Loucy (cell line): ENCODE results near the gene MRAP.

Source experiments
- EZH2phosphoT487 ChIP-seq: fragments of 200-600 bp; IDR thresholded peaks from 2 replicates; pipeline ENCODE4 v1.6.1; 2018; ENCODE audit warnings: antibody characterized with exemption, mild to moderate bottlenecking, moderate library complexity, borderline replicate concordance
- TF ChIP-seq, protein P1 (sequence below): fragments of 200-600 bp; sonication (generic); conservative IDR thresholded peaks from 2 replicates; pipeline ENCODE4 v1.5.1; 2014; ENCODE audit warnings: mild to moderate bottlenecking, antibody characterized with exemption, low read length

DNA sequence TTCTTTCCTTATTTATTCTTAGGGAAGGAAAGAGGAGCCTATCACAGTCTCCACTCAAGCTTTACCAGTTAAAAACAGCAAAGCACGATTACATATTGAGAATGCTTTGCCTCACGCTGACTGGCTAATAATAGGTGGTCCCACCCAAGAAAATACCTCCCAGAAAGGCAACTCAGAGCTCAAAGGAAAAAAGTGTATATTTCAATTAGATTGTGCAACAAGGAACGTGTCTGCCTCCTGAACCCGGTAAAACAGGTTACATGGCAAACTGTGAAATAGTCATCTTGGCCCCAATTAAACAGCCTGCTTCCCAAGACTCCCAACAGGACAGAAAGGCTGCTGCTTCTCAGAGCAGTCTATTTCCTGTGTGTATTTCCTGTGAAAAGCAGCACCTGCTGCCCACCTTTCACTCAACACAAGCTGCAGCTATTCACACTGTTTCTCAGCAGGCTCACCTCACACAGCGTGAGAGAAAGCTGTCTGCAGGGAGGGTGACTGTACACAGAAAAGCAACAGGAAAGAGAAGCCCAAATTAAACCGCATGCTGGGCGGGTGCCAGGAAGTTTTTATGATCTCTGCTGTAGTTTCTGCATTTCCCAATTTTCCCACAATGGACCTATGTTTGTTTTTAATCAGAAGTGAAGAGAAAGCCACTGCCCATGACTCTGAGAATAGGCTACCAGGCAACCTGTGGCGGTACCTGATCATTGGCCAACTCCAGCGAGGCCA is 50.1 kb downstream of the MRAP start:
- TF ChIP-seq, protein P1, sequence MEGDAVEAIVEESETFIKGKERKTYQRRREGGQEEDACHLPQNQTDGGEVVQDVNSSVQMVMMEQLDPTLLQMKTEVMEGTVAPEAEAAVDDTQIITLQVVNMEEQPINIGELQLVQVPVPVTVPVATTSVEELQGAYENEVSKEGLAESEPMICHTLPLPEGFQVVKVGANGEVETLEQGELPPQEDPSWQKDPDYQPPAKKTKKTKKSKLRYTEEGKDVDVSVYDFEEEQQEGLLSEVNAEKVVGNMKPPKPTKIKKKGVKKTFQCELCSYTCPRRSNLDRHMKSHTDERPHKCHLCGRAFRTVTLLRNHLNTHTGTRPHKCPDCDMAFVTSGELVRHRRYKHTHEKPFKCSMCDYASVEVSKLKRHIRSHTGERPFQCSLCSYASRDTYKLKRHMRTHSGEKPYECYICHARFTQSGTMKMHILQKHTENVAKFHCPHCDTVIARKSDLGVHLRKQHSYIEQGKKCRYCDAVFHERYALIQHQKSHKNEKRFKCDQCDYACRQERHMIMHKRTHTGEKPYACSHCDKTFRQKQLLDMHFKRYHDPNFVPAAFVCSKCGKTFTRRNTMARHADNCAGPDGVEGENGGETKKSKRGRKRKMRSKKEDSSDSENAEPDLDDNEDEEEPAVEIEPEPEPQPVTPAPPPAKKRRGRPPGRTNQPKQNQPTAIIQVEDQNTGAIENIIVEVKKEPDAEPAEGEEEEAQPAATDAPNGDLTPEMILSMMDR, result no peak
- TF ChIP-seq EZH2phosphoT487, result no peak
